ENCODE data around the gene CABP4. TPM values are rescaled to one million over a fixed set of nuclear protein-coding genes. Genes with fewer than 3 reads are reported as not detected.
"Not testable (repeated sequence)": the region's sequence is repeated elsewhere in the genome, so short reads cannot be mapped to it uniquely, and the experiment has no call there.

CABP4 gene
- polyA plus RNA-seq, 3 donors = 0.44 to 1.0 (median 0.64) TPM

DNA sequence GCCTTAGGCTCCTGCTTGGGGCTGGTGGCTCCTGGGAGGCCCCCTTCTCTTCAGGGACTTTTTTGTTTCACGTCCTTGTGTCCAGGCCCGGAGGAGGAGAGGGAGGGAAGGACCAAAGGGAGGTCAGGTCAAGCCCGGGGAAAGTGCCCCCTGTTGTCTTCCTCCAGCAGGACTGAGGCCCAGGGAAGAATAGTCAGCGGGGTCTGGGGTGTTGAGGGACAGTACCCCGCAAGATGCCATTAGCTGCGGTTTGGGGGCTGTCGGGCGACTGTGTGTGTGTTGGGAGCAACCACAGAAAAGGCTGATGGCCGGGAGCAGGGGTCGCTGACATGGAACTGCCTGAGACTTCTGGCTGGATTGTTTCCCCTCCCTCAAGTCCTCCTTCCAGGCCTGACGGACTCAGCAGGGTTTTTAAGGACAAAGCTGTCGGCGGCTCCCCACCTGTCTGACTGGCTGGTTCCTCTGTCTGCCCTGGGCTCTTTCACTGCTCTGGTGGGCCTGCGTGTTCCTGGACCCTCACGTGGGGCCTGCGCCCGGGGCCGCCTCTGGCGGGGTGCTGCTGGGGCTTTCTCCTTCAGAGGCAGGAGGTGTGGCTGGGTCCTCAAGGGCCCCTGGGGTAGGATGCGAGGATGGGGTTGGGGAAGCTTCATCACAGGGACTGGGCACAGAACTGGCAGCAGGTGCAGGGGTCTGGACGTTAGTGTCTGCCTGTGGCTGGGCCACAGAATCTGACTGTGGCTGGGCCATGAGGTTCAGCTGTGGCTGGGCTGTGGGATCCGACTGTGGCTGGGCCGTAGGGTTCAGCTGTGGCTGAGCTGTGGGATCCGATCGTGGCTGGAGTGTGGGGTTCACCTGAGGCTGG lies 4.1 kb upstream of the CABP4 start:
- no peak for DNase-seq (ENCODE audit: low read depth in 3 of 3, low spot score in 2 of 3)

DNA sequence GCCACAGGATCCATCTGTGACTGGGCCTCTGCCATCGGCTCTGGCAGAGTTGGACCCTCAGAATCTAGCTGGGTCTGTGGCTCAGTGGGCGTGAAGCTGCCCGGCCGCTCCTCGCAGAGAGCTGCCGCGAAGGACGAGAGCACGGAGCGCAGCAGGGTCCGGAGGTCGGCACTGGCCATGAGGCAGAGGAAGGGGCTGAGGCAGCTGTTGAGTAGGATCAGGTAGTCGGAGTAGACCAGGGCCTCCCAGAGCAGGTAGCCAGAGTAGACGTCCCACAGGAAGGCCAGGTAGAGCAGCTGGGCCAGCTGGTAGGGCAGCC lies 3.5 kb upstream of the CABP4 start:
- DNase-seq (ENCODE audit: low read depth in 3 of 3, low spot score in 2 of 3) = no peak

DNA sequence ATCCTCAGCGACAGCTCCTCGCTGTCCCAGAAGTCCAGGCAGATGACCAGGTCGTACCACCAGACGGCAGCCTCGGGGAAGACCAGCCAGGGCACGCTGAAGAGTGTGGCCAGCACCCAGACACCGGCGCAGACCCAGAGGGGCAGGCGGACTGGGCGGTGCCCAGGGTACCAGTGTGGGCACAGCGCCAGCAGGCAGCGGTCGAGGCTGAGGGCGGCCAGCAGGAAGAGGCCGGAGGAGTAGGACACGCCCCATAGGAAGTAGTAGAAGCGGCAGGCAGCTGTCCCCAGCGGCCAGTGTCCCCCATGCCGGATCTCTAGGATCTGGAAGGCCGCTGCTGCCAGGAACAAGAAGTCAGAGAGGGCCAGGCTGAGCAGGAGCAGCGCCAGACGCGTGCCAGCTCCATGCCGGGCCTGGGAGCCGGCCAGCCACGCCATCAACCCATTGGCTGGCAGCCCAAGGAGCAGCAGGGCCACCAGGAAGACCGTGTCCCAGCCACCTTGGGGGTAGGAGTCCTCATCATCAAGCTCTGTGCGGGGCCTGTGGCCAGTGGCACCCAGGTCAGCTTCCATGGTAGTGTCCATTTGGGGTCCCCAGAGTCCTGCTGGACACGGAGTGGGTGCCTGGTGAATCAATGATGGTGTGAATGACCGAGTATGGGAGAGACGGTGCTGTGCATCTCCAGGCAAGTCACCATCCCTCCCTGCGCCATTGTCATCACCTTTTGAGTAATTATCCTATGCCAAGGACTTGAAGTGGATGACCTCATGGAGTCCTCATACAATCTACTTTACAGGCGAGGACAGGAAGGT lies 2.8 kb upstream of the CABP4 start, which contains the start of gene GPR152:
Gene GPR152, minus strand, starts transcription at position 589 of the 812 bp plus-strand sequence. Its CDS starts 5 bp downstream, at position 584.
- no peak for DNase-seq (ENCODE audit: low read depth in 3 of 3, low spot score in 2 of 3)

DNA sequence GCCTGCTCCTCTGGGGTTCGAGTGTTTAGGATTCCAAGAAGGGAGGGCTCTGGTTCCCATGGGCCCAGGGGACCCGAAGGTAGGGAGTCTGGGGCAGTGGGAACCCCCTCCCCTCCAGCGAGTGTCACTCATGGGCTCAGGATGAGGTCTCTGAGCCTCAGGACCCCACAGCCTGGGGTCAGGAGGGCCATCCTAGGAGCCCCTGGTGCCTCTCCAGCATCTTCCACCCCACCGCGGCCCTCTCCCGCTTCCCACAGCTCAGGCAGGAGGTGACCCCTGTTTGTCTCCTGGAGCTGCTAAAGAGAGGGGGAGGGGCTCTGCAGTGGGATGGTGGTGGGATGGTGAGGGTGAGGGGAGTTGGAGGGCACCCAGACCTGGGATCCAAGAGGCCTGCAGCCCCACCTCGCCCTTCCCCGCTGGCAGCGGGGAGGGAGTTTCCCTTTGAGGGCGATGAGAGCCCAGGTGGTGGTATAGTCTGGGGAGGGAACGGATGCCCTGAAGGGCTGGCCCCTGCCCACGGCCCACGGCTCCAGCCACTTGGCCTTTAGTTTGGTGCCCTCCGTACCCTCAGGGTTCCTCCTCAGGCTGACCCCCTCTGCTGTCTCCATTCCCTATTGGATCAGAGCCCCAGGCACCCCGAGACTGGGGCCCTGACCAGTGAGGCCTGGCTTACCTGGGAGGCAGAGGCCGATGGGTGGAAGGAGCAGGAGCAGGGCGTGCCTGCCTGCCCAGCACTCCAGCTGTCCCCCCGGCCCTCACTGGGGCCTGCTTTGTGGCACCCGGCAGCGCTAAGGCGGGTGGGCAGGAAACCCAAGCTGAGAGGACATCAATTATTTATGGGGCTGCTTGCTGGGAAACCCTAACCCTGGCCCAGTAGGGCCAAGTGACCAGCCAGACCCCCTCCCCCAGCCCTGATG lies 1.1 kb upstream of the CABP4 start:
- no peak for DNase-seq (ENCODE audit: low read depth in 3 of 3, low spot score in 2 of 3)

DNA sequence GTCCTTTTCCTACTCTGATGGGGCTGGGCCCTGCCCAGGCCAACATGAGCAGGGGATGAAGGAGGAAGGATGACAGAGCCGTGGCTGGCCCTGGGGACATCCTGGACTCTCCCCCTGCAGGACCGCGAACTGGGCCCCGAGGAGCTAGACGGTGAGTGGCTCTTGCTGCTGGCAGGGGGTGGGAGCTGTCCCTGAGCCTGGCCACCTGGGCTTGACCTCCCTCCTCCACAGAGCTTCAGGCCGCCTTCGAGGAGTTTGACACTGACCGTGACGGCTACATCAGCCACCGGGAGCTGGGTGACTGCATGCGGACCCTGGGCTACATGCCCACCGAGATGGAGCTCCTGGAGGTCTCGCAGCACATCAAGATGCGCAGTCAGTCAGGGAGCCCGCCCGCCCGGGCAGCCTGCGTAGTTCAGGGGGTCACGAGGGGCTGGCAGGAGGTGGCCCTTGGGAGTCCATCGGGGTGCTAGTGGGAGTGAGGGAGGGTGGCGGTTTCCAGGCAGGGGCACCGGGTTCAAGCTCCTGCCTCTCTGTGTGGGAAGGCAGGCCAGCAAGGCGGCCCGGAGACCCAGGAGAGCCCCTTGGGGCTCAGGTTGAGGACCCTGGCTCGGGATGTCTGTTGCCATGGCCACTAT lies 1.0 kb downstream of the CABP4 start:
- no peak for DNase-seq (ENCODE audit: low read depth in 3 of 3, low spot score in 2 of 3)

DNA sequence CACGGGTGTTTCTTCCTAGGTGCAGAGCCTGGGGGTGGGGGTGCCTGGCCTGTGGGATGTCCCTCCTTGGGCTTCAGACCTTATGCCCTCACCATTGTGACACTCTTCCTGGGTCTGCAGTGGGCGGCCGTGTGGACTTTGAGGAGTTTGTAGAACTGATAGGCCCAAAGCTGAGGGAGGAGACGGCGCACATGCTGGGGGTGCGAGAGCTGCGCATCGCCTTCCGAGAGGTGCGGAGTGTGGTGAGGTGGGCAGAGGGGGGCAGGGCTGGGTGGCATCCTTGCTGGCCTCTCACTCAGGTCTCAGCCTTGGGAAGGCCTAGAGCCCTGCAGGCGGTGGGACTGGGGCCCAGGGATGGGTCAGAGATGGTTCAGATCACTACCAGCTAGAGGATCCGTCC lies 2.3 kb downstream of the CABP4 start:
- DNase-seq (ENCODE audit: low read depth in 3 of 3, low spot score in 2 of 3) = no peak

DNA sequence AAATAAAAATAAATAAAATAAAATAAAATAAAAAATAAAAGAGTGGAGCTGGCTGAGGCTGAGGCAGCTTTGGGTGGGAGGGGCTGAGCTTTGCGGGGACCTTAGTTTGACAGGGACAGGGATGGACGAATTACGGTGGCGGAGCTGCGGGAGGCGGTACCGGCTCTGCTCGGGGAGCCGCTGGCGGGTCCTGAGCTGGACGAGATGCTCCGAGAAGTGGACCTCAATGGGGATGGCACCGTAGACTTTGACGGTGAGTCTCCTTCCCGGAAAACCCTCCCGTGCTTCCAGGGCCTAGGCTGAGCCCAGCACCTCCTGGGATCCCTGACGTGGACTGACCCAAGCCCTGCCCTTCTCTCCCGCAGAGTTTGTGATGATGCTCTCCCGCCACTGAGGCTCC lies 3.1 kb downstream of the CABP4 start:
- no peak for DNase-seq (ENCODE audit: low read depth in 3 of 3, low spot score in 2 of 3)

DNA sequence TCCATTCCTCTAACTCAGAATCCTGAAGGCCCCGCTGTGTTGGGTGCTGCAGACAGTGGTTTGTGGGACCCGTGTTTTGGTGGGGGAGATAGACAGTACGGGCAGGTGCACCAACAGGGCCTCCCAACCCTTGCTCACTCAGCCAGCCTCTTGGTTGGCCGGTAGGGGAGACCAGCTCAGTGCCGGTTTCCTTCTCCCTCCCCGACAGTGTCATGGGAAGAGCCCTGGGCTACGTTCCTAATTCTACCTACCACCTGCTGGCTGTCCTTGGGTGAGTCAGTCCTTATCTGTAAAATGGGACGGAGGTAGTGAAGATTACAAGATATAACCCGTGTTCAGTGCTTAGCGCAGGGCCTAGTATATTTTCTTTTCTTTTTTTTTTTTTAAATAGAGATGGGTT lies 8.0 kb downstream of the CABP4 start:
- no peak for DNase-seq (ENCODE audit: low read depth in 3 of 3, low spot score in 2 of 3)

DNA sequence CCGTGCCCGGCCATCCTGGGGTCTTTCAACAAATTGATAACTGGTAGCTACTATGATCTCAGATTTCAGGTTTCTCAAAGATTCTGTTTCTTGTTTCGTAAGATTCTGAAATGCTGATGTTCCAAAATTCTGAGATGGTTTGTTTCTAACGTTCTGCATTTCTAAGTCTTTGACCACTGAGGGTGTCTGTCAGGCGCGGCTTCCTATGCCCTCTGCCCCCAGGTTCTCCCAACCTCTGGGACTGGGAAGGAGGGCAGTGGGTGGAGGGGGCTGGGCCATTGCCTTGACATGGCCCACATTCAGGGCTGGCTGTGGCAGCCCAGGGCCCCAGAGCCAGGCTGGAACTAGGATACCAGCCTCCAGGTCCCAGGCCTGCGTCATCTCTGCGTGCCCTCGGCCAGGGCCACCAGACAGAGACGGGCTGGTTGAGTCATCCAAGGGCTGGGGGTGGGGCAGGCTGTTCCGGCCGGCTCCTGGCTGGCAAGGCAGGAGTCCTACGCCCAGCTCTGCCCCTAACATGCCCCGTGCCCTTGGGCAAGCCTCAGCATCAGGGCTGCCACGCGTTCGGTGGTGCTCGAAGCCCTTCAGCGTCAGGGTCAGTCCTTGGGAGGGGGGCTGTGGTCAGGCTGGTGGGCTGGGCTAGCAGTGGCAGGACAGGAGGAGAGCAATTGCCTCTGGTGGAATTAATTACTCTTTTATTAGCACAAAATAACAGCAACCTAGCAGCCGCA lies 8.7 kb downstream of the CABP4 start:
- no peak for DNase-seq (ENCODE audit: low read depth in 3 of 3, low spot score in 2 of 3)

DNA sequence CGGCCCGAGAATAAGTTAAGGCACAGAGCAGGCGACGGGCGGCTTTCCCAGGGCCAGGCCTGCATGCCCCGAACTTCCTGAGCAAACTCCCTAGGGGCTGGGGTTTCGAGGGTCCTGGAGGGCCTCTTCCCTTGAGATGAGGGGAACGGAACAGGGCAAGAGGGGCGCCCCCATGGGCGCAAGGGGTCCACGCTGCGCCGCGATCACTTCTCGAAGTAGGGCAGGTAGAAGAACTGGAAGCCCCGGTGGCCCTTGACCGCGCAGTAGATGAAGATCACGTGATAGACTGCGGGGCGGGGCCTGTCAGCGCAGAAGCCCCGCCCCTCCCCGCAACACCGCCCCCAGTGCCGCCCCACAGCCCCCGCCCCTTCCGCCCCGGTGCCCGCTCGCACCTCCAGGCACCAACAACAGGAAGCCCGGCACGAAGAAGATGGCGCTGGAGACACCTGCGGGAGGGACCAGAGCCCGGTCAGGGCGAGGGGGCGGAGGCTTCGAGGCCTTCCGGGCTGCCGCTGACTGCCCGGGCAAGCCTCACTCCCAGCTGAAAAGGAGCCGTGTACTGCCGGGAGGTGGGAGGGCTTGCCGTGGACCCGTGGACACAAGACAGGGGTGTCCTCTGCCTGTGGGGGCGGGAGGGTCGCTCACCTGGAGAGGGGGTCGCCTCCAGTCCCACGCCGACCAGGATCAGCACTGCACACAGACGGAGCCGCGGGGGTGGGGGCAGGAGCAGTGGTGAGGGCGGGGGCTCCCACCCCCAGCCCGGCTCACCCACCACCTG lies 9.4 kb downstream of the CABP4 start:
- peak in 2 of 3 donors; percentile 63 to 66 for DNase-seq (ENCODE audit: low read depth in 3 of 3, low spot score in 2 of 3)

DNA sequence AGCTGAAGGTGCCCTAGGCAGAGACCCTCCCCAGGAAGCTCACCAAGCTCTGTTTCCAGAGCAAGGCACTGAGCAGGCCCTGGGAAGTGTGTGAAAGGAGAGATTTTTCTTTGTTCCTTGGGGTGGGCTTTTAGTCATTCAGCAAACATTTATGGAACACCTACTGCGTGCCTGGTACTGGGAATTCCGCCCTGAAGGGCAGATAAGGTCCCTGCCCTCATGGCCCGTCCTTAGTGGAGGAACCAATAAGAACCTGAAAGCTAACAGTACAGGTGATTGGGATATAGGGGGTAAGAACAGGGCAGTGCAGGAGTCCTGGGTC lies 10.0 kb downstream of the CABP4 start:
- no peak for DNase-seq (ENCODE audit: low read depth in 3 of 3, low spot score in 2 of 3)

DNA sequence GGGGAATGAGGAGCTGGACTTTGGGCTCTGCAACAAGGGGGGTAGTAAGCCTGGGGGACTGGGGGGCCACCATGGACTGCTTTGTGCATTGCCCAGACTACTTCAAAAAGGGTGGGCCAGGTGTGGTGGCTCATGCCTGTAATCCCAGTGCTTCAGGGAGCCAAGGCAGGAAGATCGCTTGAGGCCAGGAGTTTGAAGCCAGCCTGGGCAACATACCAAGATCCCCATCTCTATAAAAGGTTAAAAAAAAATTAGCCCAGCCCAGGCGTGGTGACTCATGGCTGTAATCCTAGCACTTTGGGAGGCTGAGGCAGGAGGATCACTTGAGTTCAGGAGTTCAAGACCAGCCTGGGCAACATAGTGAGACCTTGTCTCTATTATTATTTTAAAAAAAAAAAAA lies 10.4 kb downstream of the CABP4 start:
- not testable (repeated sequence) for DNase-seq (ENCODE audit: low read depth in 3 of 3, low spot score in 2 of 3)

DNA sequence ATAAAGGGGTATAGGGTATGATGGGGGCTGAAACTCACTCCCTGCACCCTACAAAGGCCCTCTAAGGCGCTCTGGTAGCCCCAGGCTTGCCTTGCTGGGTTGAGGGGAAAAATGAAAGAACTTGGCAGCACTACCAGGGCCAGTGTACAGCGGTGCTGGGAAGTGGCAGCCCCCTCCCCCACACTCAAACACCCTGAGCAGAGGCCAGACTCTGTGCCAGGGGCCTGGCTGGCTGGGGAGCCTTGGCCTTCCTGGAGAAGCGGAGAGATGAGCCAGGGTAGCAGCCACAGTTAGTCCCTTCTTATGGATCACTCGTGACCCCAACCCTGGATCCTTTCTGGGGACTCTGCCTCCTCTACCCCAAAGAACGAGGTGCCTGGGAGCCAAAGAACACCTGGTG lies 11.2 kb downstream of the CABP4 start:
- no peak for DNase-seq (ENCODE audit: low read depth in 3 of 3, low spot score in 2 of 3)

DNA sequence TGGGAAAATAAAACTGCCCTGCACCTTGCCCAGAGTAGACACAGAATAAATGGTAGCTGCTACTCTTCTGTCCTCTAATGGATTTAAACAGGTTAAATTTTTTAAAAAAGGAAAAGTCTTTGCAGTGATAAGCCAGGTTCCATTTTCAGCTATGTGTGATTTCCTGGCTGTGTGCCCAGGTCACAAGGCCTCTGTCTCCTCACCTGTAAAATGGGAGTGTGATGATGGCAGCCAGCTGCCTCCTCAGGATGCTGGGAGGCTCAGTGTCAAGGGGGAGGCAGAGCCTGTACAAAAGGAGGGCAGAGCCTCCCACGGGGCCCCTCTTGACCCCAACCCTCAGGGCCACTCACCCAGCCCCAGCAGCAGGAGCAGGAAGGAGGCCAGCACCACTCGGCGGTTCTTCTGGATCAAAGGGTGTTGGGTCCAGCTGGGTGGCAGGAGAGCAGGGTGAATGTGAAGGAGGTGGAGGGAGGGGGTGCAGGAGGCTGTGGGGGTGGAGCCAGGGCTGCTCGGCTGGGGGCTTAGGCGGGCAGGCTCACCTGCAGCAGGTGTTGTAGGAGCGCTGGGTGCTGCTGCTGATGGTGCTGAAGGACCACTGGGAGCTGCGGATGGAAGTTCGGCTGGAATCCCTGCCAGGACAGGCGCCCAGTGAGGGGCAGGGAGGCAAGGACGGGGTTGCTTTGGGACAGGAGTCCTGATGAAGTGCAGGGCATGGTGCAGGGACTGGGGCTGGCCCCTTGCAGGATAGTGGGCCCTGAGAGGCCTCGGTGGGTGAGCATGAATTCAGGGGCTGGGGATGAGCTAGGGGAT lies 12.0 kb downstream of the CABP4 start:
- DNase-seq (ENCODE audit: low read depth in 3 of 3, low spot score in 2 of 3) = no peak

DNA sequence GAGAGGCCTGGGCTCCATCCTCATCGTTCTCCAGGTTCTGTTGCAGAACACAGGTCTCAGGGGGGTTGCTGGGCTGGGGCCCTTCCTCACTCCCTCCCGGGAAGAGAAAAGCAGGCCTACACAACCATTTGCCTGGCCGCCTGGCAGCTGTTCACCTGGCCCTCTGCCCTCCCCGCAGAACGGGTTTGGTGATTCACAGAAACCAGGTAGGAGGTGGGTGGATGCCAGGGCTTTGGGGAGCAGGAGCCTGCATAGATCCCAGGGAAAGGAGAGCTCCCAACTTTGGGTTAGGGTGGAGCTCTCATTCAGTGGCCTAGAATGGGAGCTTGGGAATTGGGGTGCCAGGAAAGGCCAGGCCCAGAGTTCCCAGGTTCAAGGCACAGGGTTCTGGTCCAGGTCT lies 12.9 kb downstream of the CABP4 start:
- DNase-seq (ENCODE audit: low read depth in 3 of 3, low spot score in 2 of 3) = no peak

DNA sequence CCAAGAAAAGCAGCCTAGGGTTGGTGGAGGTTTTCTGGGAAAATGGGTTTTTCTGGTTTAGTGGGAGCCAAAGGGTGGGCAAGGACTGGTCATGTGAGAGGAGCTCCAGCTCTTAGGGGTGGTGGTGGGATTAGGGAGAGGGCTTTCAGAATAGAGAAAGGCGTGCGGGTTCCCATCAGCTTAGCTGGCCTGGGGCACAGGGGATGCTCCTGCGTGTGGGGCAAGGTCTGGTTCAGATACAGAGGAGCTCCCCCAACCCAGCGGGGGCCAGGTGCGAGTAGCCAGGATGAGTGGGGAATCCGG lies 13.3 kb downstream of the CABP4 start:
- no peak for DNase-seq (ENCODE audit: low read depth in 3 of 3, low spot score in 2 of 3)

DNA sequence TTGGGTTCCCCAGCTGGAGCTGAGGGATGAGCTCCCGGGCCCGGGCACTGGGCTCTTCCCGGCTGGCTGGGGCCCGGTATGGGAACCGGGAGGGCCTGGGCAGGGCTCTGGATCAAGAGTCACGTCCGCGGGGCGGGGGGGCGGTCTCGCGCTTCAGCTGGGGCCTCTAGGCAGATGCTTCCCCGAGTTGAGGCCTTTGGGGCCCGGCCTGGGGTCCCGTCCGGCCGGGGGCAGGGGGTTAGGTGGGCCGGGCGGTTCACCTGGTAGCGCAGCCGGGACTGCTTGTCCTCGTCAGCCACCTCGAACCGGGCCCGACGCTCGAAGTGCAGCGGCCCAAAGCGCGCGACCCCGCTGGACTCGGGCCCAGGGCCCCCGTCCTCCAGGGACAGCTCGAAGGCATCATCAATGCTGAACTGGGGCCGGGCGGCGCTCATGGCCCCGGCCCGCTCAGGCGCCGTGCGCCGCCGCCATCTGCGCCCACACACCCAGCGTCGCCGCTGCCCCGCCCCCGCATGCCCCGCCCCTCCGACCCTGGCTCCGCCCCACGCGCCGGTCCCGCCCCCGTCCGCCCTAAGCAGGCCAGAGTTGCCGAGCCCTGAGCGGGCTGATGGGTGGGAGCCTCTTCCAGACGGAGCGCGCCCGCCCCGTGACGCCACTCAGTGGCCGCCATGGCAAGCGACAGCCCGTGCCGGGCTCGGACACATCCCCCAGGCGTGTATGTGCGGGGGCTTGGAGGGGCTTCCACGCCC lies 13.8 kb downstream of the CABP4 start, which contains the start of gene TMEM134:
Gene TMEM134, minus strand, starts transcription at position 493 of the 749 bp plus-strand sequence. Its CDS starts 59 bp downstream, at position 434.
- peak in 2 of 3 donors; percentile 75 to 77 for DNase-seq (ENCODE audit: low read depth in 3 of 3, low spot score in 2 of 3)

DNA sequence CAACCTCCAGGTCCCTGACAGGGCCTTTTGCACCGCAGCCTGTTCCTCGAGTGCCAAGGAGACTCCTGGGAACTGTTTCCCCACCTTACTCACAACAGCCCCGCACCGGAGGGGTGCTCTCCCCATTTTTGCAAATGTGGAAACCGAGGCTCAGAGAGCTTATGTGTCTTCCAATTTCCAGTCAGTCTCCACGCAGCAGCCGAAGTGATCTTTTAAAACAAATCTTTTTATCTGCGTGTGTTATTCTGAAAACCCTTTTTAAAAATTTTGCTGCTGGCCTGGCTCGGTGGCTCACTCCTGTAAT lies 14.3 kb downstream of the CABP4 start:
- no peak for DNase-seq (ENCODE audit: low read depth in 3 of 3, low spot score in 2 of 3)
